Posterior vena cava (tissue), 2 donors: ENCODE data around the gene TMED10. TPM values are rescaled to one million over a fixed set of nuclear protein-coding genes. Genes with fewer than 3 reads are reported as not detected.
A peak's percentile ranks its signal among the peaks of the same experiment; 100 is the strongest.
"Not testable (repeated sequence)": the region's sequence is repeated elsewhere in the genome, so short reads cannot be mapped to it uniquely, and the experiment has no call there.

Source experiments
- DNase-seq: peaks from one replicate; pipeline ENCODE4 v3.0.0-alpha.2; 2020; ENCODE audit warnings: low spot score
- intact Hi-C, 2 donors: fragments of 100-400 bp; cut with DNase I; formaldehyde crosslinking; loops; one replicate each; pipeline versions ENCODE4 v1.14.1 to v1.14.2; 2022 to 2023
- total RNA-seq, 2 donors: library from RNA; stranded (reverse); fragmentation: NEBNext Ultra II Directional; extraction: Animal tissue kit (Norgen Biotek cat#: 25700); gene quantifications; one replicate each; pipeline ENCODE4 v1.2.1, GENCODE V29; 2021
- donor health status: DM: yes; HTN: yes; CAD: no.
- donor health status: DM: yes; HTN: yes; CAD: no.

The TMED10 gene
- total RNA-seq, 2 donors from 2014 or later = 259 to 311 TPM

- intact Hi-C loops = no loop called here
- DNase-seq = no peak
Observed at GRCh38 chr14:75167325-75167724, 9.1 kb downstream of the TMED10 start.

GRCh38 chr14:75165586-75166391 is 10.6 kb downstream of the TMED10 start:
- intact Hi-C loops = no loop called here
- DNase-seq = no peak

- DNase-seq = no peak
- intact Hi-C loops = no loop called here
Observed at GRCh38 chr14:75164809-75165208, 11.6 kb downstream of the TMED10 start.

GRCh38 chr14:75163677-75164076 is 12.7 kb downstream of the TMED10 start:
- intact Hi-C loops = no loop called here
- DNase-seq = no peak

- no peak for DNase-seq
- intact Hi-C loops = no loop called here
Observed at GRCh38 chr14:75162631-75163030, 13.8 kb downstream of the TMED10 start.

GRCh38 chr14:75158843-75159614 is 17.4 kb downstream of the TMED10 start:
- intact Hi-C loops = no loop called here
- no peak for DNase-seq

- no peak for DNase-seq
- intact Hi-C loops = no loop called here
Observed at GRCh38 chr14:75156901-75157300, 19.5 kb downstream of the TMED10 start.

- no peak for DNase-seq
- intact Hi-C loops = no loop called here
Observed at GRCh38 chr14:75156111-75156510, 20.3 kb downstream of the TMED10 start.

- DNase-seq = no peak
- intact Hi-C loops = no loop called here
Observed at GRCh38 chr14:75155169-75155568, 21.2 kb downstream of the TMED10 start.

GRCh38 chr14:75153295-75153694 is 23.1 kb downstream of the TMED10 start:
- intact Hi-C loops = no loop called here
- no peak for DNase-seq

- no peak for DNase-seq
- intact Hi-C loops = no loop called here
Observed at GRCh38 chr14:75151851-75152250, 24.6 kb downstream of the TMED10 start.

- DNase-seq, intact Hi-C loops: not testable (repeated sequence)
Observed at GRCh38 chr14:75150637-75151036, 25.8 kb downstream of the TMED10 start.

GRCh38 chr14:75150150-75150549 is 26.3 kb downstream of the TMED10 start:
- intact Hi-C loops = no loop called here
- DNase-seq = no peak

- DNase-seq = peak; percentile 93
- intact Hi-C loops = no loop called here
Observed at GRCh38 chr14:75147423-75148071, 28.9 kb downstream of the TMED10 start.

- intact Hi-C loops = no loop called here
- DNase-seq = no peak
Observed at GRCh38 chr14:75144944-75145343, 31.5 kb downstream of the TMED10 start.

GRCh38 chr14:75143761-75144527 is 32.5 kb downstream of the TMED10 start:
- DNase-seq = no peak
- intact Hi-C loops = no loop called here

- no peak for DNase-seq
- intact Hi-C loops = no loop called here
Observed at GRCh38 chr14:75142494-75142893, 33.9 kb downstream of the TMED10 start.

GRCh38 chr14:75141967-75142366 is 34.4 kb downstream of the TMED10 start:
- intact Hi-C loops = no loop called here

GRCh38 chr14:75141062-75141461 is 35.4 kb downstream of the TMED10 start:
- intact Hi-C loops = no loop called here

More at GRCh38 chr14:75141967-75142366, 34.4 kb downstream of the TMED10 start:
- no peak for DNase-seq

More at GRCh38 chr14:75141062-75141461, 35.4 kb downstream of the TMED10 start:
- no peak for DNase-seq
